Stomach (tissue), 9 donors: ENCODE results near the gene TULP3. TPM values are rescaled to one million over a fixed set of nuclear protein-coding genes. Genes with fewer than 3 reads are reported as not detected.

Experiments
- DNase-seq, 2 donors: peaks; one replicate each; pipeline versions ENCODE4 v3.0.0 to v3.0.0-alpha.2; 2013 to 2019
- H3K27ac ChIP-seq, 5 donors: fragments of 200-600 bp in 4 of 5; sonication (generic) in 4 of 5; one replicate each; pipeline ENCODE4 v1.5.1; 2013 to 2019; ENCODE audit warnings: mild to moderate bottlenecking in 1 of 5, moderate library complexity in 1 of 5
- H3K27me3 ChIP-seq, 3 donors: fragments of 200-600 bp; sonication (generic); one replicate each; pipeline ENCODE4 v1.5.1; 2017 to 2019; ENCODE audit warnings: mixed run types in 1 of 3
- H3K36me3 ChIP-seq, 4 donors: fragments of 200-600 bp; sonication (generic); 1 replicate in 3 of 4; 2 replicates in 1 of 4; pipeline ENCODE4 v1.5.1; 2016 to 2019
- H3K4me1 ChIP-seq, 4 donors: fragments of 200-600 bp; sonication (generic); one replicate each; pipeline ENCODE4 v1.5.1; 2016 to 2019
- H3K4me3 ChIP-seq, 4 donors: fragments of 200-600 bp; sonication (generic) in 3 of 4; one replicate each; pipeline ENCODE4 v1.5.1; 2016 to 2019; ENCODE audit warnings: mild to moderate bottlenecking in 1 of 4
- H3K9me3 ChIP-seq, 4 donors: fragments of 200-600 bp; sonication (generic); one replicate each; pipeline ENCODE4 v1.5.1; 2016 to 2019
- CTCF ChIP-seq, 7 experiments: fragments of 450-650 bp in 4 of 7; fragments of 200-600 bp in 3 of 7; sonication (generic) in 3 of 7; IDR thresholded peaks; one replicate each; pipeline ENCODE4 v1.5.1; 2016 to 2019; ENCODE audit warnings: antibody characterized with exemption in 7 of 7, control low read depth in 2 of 7, mild to moderate bottlenecking in 1 of 7
- EP300 ChIP-seq: sonication (generic); formaldehyde crosslinking; IDR thresholded peaks from one replicate; pipeline ENCODE4 v1.6.1; 2017; ENCODE audit warnings: antibody characterized with exemption
- POLR2A ChIP-seq, 4 donors: fragments of 450-650 bp; IDR thresholded peaks; one replicate each; pipeline ENCODE4 v1.6.1; 2016; ENCODE audit warnings: antibody characterized with exemption in 4 of 4, control low read depth in 2 of 4, mild to moderate bottlenecking in 1 of 4, moderate library complexity in 1 of 4
- POLR2AphosphoS5 ChIP-seq, 3 donors: sonication (generic); formaldehyde crosslinking; IDR thresholded peaks; one replicate each; pipeline ENCODE4 v1.6.1; 2016; ENCODE audit warnings: antibody characterized with exemption in 3 of 3
- WGBS, 5 donors: extraction: QIAGEN DNeasy Blood & Tissue Kit in 3 of 5; methylation state at CpG; one replicate each; pipeline versions ENCODE4 v1.1.5 to v1.1.7; 2013 to 2018; 5-methylcytosine and 5-hydroxymethylcytosine counted together
- intact Hi-C: fragments of 100-400 bp; cut with DNase I; formaldehyde crosslinking; loops from one replicate; pipeline ENCODE4 v1.15.1; 2023; ENCODE audit warnings: low total_unique reads
- polyA plus RNA-seq, 3 donors: library from polyadenylated mRNA; stranded (reverse); fragments of 200-250 nt; gene quantifications; one replicate each; pipeline ENCODE4 v1.2.3, GENCODE V29; 2013
- total RNA-seq, 5 donors: library from RNA; depleted of rRNA; stranded (reverse); fragments of >200 nt; gene quantifications; one replicate each; pipeline versions ENCODE4 v1.1.0 to v1.2.3, GENCODE V29; 2014 to 2016
- donor health status: healthy with polysubstance abuse.
- donor health status: Bipolar disorder and iron deficiency.
- donor health status: healthy.

The TULP3 gene
- total and polyA plus RNA-seq, 8 donors: 9.2 to 73.5 (median 20.1) TPM

GRCh38 chr12:2893007-2893406 lies 2.3 kb downstream of the TULP3 start:
- peaks cover 8 to 50% (median 29%) of the 10 kb centered on the region in 4 donors for H3K4me1 ChIP-seq
- H3K36me3 ChIP-seq: peaks cover 0 to 6% (median 2%) of the 10 kb centered on the region in 4 donors
- whole genome bisulfite sequencing, 5 donors: 78 to 90% (median 85%) methylated on average over 8 of the region's 8 CpGs
- peak in 1 of 2 donors; percentile 33 for DNase-seq
- H3K9me3 ChIP-seq: no peaks in the 10 kb centered on the region
- peak overlapping the region in 4 of 5 donors; percentile 49 to 97 (median 94) for H3K27ac ChIP-seq
- intact Hi-C loops: no loop called here
- no peak overlapping the region for H3K4me3 ChIP-seq
- no peaks in the 10 kb centered on the region for H3K27me3 ChIP-seq
- TF ChIP-seq CTCF (IDR thresholded peaks at IDR 0.05) (no peak), POLR2AphosphoS5 (IDR thresholded peaks at IDR 0.05) (peak; percentile 47 to 73 (median 49))

GRCh38 chr12:2895051-2895451 lies 4.4 kb downstream of the TULP3 start:
- 0 to 89% (median 64%) methylated on average over 2 of the region's 2 CpGs for WGBS, 5 donors
- Histone ChIP-seq H3K27ac (peak overlapping the region in 3 of 5 donors; percentile 26 to 97 (median 92)), H3K4me3 (no peak overlapping the region), H3K4me1 (peaks cover 8 to 46% (median 28%) of the 10 kb centered on the region in 4 donors), H3K36me3 (peaks cover 0 to 3% (median 0%) of the 10 kb centered on the region in 4 donors), H3K27me3 (no peaks in the 10 kb centered on the region), H3K9me3 (no peaks in the 10 kb centered on the region)
- DNase-seq: peak in 1 of 2 donors; percentile 28
- TF ChIP-seq POLR2AphosphoS5 (IDR thresholded peaks at IDR 0.05) (no peak), EP300 (no peak), POLR2A (IDR thresholded peaks at IDR 0.05) (no peak), CTCF (IDR thresholded peaks at IDR 0.05) (no peak)
- intact Hi-C loops: no loop called here

GRCh38 chr12:2895511-2895910 lies 4.8 kb downstream of the TULP3 start:
- TF ChIP-seq EP300 (no peak), CTCF (IDR thresholded peaks at IDR 0.05) (no peak), POLR2A (IDR thresholded peaks at IDR 0.05) (no peak)
- no peaks in the 10 kb centered on the region for H3K27me3 ChIP-seq
- no peaks in the 10 kb centered on the region for H3K9me3 ChIP-seq
- intact Hi-C loops: no loop called here
- H3K4me1 ChIP-seq: peaks cover 7 to 43% (median 25%) of the 10 kb centered on the region in 4 donors
- 60 to 71% (median 67%) methylated on average over 2 of the region's 2 CpGs for WGBS, 5 donors
- H3K36me3 ChIP-seq: peaks cover 0 to 3% (median 0%) of the 10 kb centered on the region in 4 donors
- no peak for DNase-seq
- H3K4me3 ChIP-seq: no peak overlapping the region
- peak overlapping the region in 2 of 5 donors; percentile 92 to 97 for H3K27ac ChIP-seq

GRCh38 chr12:2897418-2897817 lies 6.7 kb downstream of the TULP3 start:
- H3K27ac ChIP-seq: no peak overlapping the region
- intact Hi-C loops: no loop called here
- peaks cover 0 to 3% (median 0%) of the 10 kb centered on the region in 4 donors for H3K36me3 ChIP-seq
- H3K27me3 ChIP-seq: no peaks in the 10 kb centered on the region
- peaks cover 6 to 40% (median 23%) of the 10 kb centered on the region in 4 donors for H3K4me1 ChIP-seq
- 94 to 100% (median 95%) methylated on average over 3 to 5 of the region's 5 CpGs for WGBS, 5 donors
- DNase-seq: no peak
- no peaks in the 10 kb centered on the region for H3K9me3 ChIP-seq
- no peak overlapping the region for H3K4me3 ChIP-seq
- TF ChIP-seq CTCF (IDR thresholded peaks at IDR 0.05) (no peak), EP300 (no peak), POLR2AphosphoS5 (IDR thresholded peaks at IDR 0.05) (no peak), POLR2A (IDR thresholded peaks at IDR 0.05) (no peak)
